GM12864 (cell line): ENCODE results near the gene CCDC14.

Experiments
- DNase-seq: peaks from one replicate; pipeline ENCODE4 v3.0.0-alpha.2; 2011; ENCODE audit warnings: low read depth
- H3K4me3 ChIP-seq: 2 replicates; pipeline ENCODE4 v1.5.1; 2011; ENCODE audit warnings: mild to moderate bottlenecking, low read depth, low read length, control low read depth
- CTCF ChIP-seq: IDR thresholded peaks from 2 replicates; pipeline ENCODE4 v1.5.1; 2011; ENCODE audit warnings: low read depth, mild to moderate bottlenecking, moderate library complexity, low read length, control low read depth, inconsistent platforms; ENCODE audit errors: missing control alignments

CCDC14 gene

DNA sequence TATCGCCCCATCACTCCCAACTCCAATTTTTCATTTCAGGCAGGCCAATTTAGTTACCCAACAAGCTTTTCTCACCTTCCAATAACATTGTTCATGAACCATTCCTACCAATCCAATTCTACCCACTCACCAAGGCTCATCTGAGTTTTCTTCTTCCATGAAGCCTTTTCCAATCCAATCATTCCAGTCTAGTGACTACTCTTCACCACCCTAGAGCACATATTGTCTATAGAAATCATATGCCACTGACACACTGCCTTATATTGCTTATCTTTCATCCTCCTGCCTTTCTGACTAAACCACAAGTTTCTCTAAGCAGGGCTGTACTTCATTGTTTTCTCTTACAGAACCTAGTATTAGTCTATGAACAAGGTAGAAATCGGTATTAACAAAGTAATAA is 11.4 kb downstream of the CCDC14 start:
- DNase-seq: no peak

GRCh38 chr3:123948449-123948848 is 12.6 kb downstream of the CCDC14 start:
- no peak for TF ChIP-seq CTCF
- DNase-seq: no peak
- H3K4me3 ChIP-seq: no peak overlapping the region

More for the DNA sequence above, 11.4 kb downstream of the CCDC14 start:
- TF ChIP-seq CTCF: no peak
- no peak overlapping the region for H3K4me3 ChIP-seq

- H3K4me3 ChIP-seq: no peak overlapping the region
- DNase-seq: no peak
These were observed 13.5 kb downstream of the CCDC14 start for GRCh38 chr3:123947482-123947881.

GRCh38 chr3:123941542-123941941 is 19.5 kb downstream of the CCDC14 start:
- TF ChIP-seq CTCF: no peak
- no peak for DNase-seq
- H3K4me3 ChIP-seq: no peak overlapping the region

More at GRCh38 chr3:123947482-123947881, 13.5 kb downstream of the CCDC14 start:
- TF ChIP-seq CTCF: no peak

DNA sequence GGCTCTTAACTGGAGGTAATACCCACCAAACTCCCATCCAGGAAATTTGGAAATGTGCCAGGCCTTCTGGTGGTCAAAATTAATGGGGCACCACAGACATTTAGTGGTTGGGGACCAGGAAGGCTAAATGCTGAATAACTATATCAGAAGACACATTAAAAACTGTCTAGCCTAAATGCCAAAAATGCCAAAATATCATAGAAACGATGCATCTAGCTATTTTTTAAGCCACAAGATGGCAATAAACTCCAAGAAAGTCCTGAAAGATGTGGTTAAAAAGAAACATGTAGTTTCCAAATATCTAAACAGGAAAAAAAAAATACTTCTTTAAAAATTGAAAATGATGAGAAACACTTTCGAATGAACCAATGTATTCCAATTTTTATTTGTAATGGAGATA is 19.9 kb downstream of the CCDC14 start:
- no peak for DNase-seq
- no peak overlapping the region for H3K4me3 ChIP-seq
- TF ChIP-seq CTCF: no peak

DNA sequence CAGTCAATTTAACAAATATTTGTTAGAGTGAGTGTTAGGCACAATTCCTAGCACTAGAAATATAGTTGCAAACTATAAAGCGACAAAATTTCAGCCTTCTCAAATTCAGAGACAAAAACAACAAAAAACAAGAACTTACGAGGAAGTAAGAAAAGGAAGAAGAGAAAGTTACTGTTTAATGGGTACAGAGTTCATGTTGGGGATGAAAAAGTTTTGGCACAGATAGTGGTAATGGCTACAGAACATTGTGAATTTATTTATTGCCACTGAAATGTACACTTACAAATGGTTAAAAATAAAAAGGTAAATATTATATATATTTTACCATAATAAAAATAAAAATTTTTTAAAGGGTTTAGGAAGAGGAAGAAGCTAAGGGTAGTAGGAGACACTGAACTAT is 21.3 kb downstream of the CCDC14 start:
- no peak overlapping the region for H3K4me3 ChIP-seq
- no peak for TF ChIP-seq CTCF
- no peak for DNase-seq

- no peak for DNase-seq
- no peak for TF ChIP-seq CTCF
- H3K4me3 ChIP-seq: no peak overlapping the region
These were observed 24.6 kb downstream of the CCDC14 start for GRCh38 chr3:123936400-123936799.
